MM.1S (cell line): ENCODE measurements around the gene FANCC.

Source experiments
- EZH2 ChIP-seq: fragments of 300-600 bp; sonication (generic); optimal IDR thresholded peaks from 2 replicates; pipeline ENCODE3; 2017; ENCODE audit warnings: low read depth, mild to moderate bottlenecking, antibody characterized with exemption, low read length, mixed read lengths
- EZH2phosphoT487 ChIP-seq: fragments of 300-600 bp; sonication (generic); IDR thresholded peaks from 2 replicates; pipeline ENCODE4 v1.6.1; 2018; ENCODE audit warnings: antibody characterized with exemption, low read length
- TF ChIP-seq, protein P1 (sequence below): fragments of 300-600 bp; sonication (generic); IDR thresholded peaks from 2 replicates; pipeline ENCODE4 v1.5.1; 2016; ENCODE audit warnings: antibody characterized with exemption, low read length, mixed read lengths

DNA sequence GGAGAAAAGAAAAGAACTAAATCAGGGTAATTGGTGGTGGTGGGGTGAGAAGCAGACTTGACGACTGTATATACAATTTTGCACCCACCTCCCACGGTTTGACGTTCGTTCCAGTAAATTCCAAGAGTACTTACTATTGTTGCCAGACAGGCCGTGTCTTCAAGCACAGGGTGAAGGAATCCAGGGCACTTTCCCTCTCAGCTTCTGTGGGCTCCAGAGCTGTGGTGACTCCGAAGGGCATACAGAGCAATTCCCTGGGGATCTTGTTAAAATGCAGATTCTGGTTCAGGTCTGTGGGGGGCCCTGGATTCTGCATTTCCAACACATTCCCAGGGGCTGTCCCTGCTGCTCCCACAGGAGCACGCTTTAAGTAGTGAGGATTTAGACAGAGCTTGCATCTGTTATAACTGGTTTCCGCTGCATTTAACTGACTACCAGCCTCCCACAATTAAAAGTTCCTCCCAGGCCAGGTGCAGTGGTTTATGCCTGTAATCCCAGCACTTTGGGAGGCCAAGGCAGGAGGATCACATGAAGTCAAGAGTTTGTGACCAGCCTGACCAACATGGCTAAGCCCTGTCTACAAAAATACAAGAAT, 49.3 kb upstream of the FANCC start:
- TF ChIP-seq, protein P1, sequence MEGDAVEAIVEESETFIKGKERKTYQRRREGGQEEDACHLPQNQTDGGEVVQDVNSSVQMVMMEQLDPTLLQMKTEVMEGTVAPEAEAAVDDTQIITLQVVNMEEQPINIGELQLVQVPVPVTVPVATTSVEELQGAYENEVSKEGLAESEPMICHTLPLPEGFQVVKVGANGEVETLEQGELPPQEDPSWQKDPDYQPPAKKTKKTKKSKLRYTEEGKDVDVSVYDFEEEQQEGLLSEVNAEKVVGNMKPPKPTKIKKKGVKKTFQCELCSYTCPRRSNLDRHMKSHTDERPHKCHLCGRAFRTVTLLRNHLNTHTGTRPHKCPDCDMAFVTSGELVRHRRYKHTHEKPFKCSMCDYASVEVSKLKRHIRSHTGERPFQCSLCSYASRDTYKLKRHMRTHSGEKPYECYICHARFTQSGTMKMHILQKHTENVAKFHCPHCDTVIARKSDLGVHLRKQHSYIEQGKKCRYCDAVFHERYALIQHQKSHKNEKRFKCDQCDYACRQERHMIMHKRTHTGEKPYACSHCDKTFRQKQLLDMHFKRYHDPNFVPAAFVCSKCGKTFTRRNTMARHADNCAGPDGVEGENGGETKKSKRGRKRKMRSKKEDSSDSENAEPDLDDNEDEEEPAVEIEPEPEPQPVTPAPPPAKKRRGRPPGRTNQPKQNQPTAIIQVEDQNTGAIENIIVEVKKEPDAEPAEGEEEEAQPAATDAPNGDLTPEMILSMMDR: no peak
- TF ChIP-seq EZH2phosphoT487 (no peak), EZH2 (no peak)
